SH-SY5Y (cell line): Measurements from ENCODE around the gene CCM2L.

Experiments
- GATA2 ChIP-seq: IDR thresholded peaks from 2 replicates; pipeline ENCODE4 v1.6.1; 2011; ENCODE audit warnings: mild to moderate bottlenecking, low read depth, low read length
- GATA3 ChIP-seq: IDR thresholded peaks from 2 replicates; pipeline ENCODE4 v1.6.1; 2011; ENCODE audit warnings: low read depth, mild to moderate bottlenecking, low read length, moderate library complexity

- TF ChIP-seq GATA2 = no peak
- no peak for TF ChIP-seq GATA3
Observed at GRCh38 chr20:31977080-31977479, 33.2 kb upstream of the CCM2L start.
